ENCODE data around the gene DGKB.
A peak's percentile ranks its signal among the peaks of the same experiment; 100 is the strongest.

DGKB gene

DNA sequence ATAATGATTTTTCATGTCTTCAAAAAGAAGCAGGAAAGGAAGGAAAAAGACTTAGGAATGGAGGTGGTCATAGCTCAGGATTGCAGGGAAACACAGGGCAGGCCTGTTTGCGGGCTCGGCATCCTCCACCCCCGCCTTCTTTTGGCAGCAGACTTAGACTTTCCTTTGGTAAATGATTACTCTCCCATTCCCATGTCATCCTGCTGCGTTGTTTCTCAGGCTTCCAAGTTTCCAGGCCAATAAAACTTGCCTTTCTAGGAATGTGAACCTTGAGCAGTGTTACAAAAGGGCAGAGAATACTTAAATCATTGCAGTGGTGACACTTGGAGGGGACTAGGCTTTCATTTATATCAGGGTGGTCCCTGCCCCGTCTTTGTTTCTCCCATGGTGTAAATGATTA lies 34.0 kb upstream of the DGKB start:
- Histone ChIP-seq H2BK120ac (ENCODE audit: low read depth, low read length) (no peak overlapping the region), H3K4ac (ENCODE audit: low read depth in 1 of 2, low read length in 2 of 2) (no peak overlapping the region), H3K27ac (ENCODE audit: low read length, poor library complexity, severe bottlenecking) (peak overlapping the region; percentile 79), H2AFZ (ENCODE audit: low read depth, low read length) (peak overlapping the region; percentile 18), H3K27me3 (ENCODE audit: control insufficient read depth in 1 of 2, insufficient read depth in 1 of 2, low read length in 2 of 2) (no peaks in the 10 kb centered on the region), H3K23ac (ENCODE audit: low read length in 2 of 2) (no peak overlapping the region), H2BK12ac (ENCODE audit: low read length in 2 of 2) (no peak overlapping the region), H4K91ac (ENCODE audit: low read length) (no peak overlapping the region), H3K9ac (ENCODE audit: low read length) (no peak overlapping the region), H4K8ac (ENCODE audit: low read length) (no peak overlapping the region), H2BK5ac (ENCODE audit: low read depth, low read length, poor library complexity, severe bottlenecking) (no peak overlapping the region), H2BK15ac (ENCODE audit: low read depth, poor library complexity, severe bottlenecking) (no peak overlapping the region), H3K14ac (ENCODE audit: low read length in 2 of 2) (no peak overlapping the region), H3K4me1 (ENCODE audit: control insufficient read depth, insufficient read depth, low read depth, low read length) (no peaks in the 10 kb centered on the region), H3K18ac (ENCODE audit: low read depth in 1 of 2, low read length in 2 of 2) (no peak overlapping the region), H3K79me1 (replicated peaks; ENCODE audit: low read length, poor library complexity, severe bottlenecking) (no peaks in the 10 kb centered on the region), H3K9me3 (ENCODE audit: control insufficient read depth, low read length) (no peaks in the 10 kb centered on the region), H3K36me3 (ENCODE audit: control insufficient read depth in 1 of 2, insufficient read depth in 2 of 2, low read depth in 1 of 2, low read length in 2 of 2) (no peaks in the 10 kb centered on the region), H3K4me3 (ENCODE audit: insufficient read depth in 1 of 2, low read depth in 1 of 2, low read length in 2 of 2) (no peak overlapping the region), H2AK5ac (ENCODE audit: low read length, severe bottlenecking) (no peak overlapping the region), H3K4me2 (ENCODE audit: low read length, poor library complexity, severe bottlenecking) (no peak overlapping the region)
- DNase-seq, result peak; percentile 11
- 33% methylated on average over 4 of the region's 5 CpGs for WGBS

DNA sequence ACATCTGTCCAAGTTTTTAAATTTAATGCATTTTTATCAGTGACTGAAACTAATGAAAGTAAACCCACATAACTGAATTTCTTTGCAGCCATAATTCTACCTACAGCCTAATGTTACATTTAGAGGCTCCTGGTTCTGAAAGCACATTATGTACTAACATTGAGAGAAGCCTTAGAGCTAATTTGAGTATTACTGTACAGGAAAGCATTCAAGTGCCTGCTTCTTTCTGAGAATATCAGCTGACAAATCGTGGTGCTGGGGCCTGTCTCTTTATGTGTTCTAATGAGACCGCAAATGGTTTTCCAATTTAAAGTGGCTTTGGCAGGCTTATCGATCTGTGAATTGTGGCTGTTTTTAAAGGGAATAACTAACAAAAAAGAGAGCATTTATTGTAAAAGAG lies 32.3 kb upstream of the DGKB start:
- H3K14ac ChIP-seq (ENCODE audit: low read length in 2 of 2), result no peak overlapping the region
- H3K27me3 ChIP-seq (ENCODE audit: control insufficient read depth in 1 of 2, insufficient read depth in 1 of 2, low read length in 2 of 2), result no peaks in the 10 kb centered on the region
- no peaks in the 10 kb centered on the region for H3K36me3 ChIP-seq (ENCODE audit: control insufficient read depth in 1 of 2, insufficient read depth in 2 of 2, low read depth in 1 of 2, low read length in 2 of 2)
- H3K9ac ChIP-seq (ENCODE audit: low read length), result no peak overlapping the region
- H3K18ac ChIP-seq (ENCODE audit: low read depth in 1 of 2, low read length in 2 of 2), result no peak overlapping the region
- no peak overlapping the region for H2BK15ac ChIP-seq (ENCODE audit: low read depth, poor library complexity, severe bottlenecking)
- 84% methylated on average over 3 of the region's 3 CpGs for WGBS
- no peak overlapping the region for H2BK120ac ChIP-seq (ENCODE audit: low read depth, low read length)
- H2BK12ac ChIP-seq (ENCODE audit: low read length in 2 of 2), result no peak overlapping the region
- no peaks in the 10 kb centered on the region for H3K9me3 ChIP-seq (ENCODE audit: control insufficient read depth, low read length)
- H2AK5ac ChIP-seq (ENCODE audit: low read length, severe bottlenecking), result no peak overlapping the region
- no peak overlapping the region for H3K4ac ChIP-seq (ENCODE audit: low read depth in 1 of 2, low read length in 2 of 2)
- H4K91ac ChIP-seq (ENCODE audit: low read length), result no peak overlapping the region
- no peaks in the 10 kb centered on the region for H3K79me1 ChIP-seq (replicated peaks; ENCODE audit: low read length, poor library complexity, severe bottlenecking)
- no peak overlapping the region for H3K4me3 ChIP-seq (ENCODE audit: insufficient read depth in 1 of 2, low read depth in 1 of 2, low read length in 2 of 2)
- no peak overlapping the region for H2AFZ ChIP-seq (ENCODE audit: low read depth, low read length)
- no peak overlapping the region for H2BK5ac ChIP-seq (ENCODE audit: low read depth, low read length, poor library complexity, severe bottlenecking)
- H3K23ac ChIP-seq (ENCODE audit: low read length in 2 of 2), result no peak overlapping the region
- H3K4me2 ChIP-seq (ENCODE audit: low read length, poor library complexity, severe bottlenecking), result no peak overlapping the region
- H3K27ac ChIP-seq (ENCODE audit: low read length, poor library complexity, severe bottlenecking), result no peak overlapping the region
- DNase-seq, result no peak
- H3K4me1 ChIP-seq (ENCODE audit: control insufficient read depth, insufficient read depth, low read depth, low read length), result no peaks in the 10 kb centered on the region
- no peak overlapping the region for H4K8ac ChIP-seq (ENCODE audit: low read length)

DNA sequence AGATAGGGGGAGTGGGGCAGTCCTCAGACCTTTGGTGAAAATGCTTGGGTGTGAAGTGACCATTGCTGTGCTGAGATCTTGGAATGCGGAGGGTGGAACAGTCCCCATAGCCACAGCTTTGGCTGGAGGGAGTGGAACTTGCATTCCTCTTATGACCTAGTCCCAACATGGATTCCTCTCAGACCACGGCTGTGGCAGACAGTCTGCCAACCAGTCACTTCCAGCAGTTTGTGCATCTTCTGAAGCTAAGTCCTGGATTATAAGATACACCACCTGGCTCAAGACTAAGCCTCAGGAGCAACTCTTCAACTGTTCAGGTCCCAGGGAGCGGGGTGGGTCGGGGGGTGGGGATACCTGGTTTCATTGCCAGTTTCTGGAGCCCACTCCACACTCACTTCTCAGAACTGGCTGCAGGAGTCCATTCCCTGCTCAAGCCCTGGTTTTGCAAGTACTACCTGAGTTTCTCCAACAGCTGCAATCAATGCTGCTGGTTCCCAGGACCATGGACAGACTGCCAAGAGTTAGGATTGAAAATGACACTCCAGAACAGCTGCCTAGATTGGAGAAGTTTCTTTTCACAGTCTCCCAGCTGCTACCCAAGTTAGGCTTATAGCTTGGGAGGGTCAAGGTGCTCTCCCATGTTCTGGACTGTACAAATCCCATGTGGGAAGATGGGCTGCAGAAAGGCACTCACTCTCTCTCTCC lies 29.1 kb upstream of the DGKB start:
- no peak overlapping the region for H2BK12ac ChIP-seq (ENCODE audit: low read length in 2 of 2)
- no peak overlapping the region for H4K8ac ChIP-seq (ENCODE audit: low read length)
- no peaks in the 10 kb centered on the region for H3K4me1 ChIP-seq (ENCODE audit: control insufficient read depth, insufficient read depth, low read depth, low read length)
- no peak overlapping the region for H3K23ac ChIP-seq (ENCODE audit: low read length in 2 of 2)
- H3K79me1 ChIP-seq (replicated peaks; ENCODE audit: low read length, poor library complexity, severe bottlenecking), result no peaks in the 10 kb centered on the region
- H3K9ac ChIP-seq (ENCODE audit: low read length), result no peak overlapping the region
- no peak overlapping the region for H3K4me3 ChIP-seq (ENCODE audit: insufficient read depth in 1 of 2, low read depth in 1 of 2, low read length in 2 of 2)
- no peak overlapping the region for H2BK15ac ChIP-seq (ENCODE audit: low read depth, poor library complexity, severe bottlenecking)
- no peak overlapping the region for H3K27ac ChIP-seq (ENCODE audit: low read length, poor library complexity, severe bottlenecking)
- H2BK5ac ChIP-seq (ENCODE audit: low read depth, low read length, poor library complexity, severe bottlenecking), result no peak overlapping the region
- H3K18ac ChIP-seq (ENCODE audit: low read depth in 1 of 2, low read length in 2 of 2), result no peak overlapping the region
- no peak overlapping the region for H3K4me2 ChIP-seq (ENCODE audit: low read length, poor library complexity, severe bottlenecking)
- no peaks in the 10 kb centered on the region for H3K36me3 ChIP-seq (ENCODE audit: control insufficient read depth in 1 of 2, insufficient read depth in 2 of 2, low read depth in 1 of 2, low read length in 2 of 2)
- no peaks in the 10 kb centered on the region for H3K27me3 ChIP-seq (ENCODE audit: control insufficient read depth in 1 of 2, insufficient read depth in 1 of 2, low read length in 2 of 2)
- H2AK5ac ChIP-seq (ENCODE audit: low read length, severe bottlenecking), result no peak overlapping the region
- H3K9me3 ChIP-seq (ENCODE audit: control insufficient read depth, low read length), result no peaks in the 10 kb centered on the region
- no peak overlapping the region for H3K14ac ChIP-seq (ENCODE audit: low read length in 2 of 2)
- WGBS, result 90% methylated on average over 4 of the region's 4 CpGs
- no peak overlapping the region for H2AFZ ChIP-seq (ENCODE audit: low read depth, low read length)
- H3K4ac ChIP-seq (ENCODE audit: low read depth in 1 of 2, low read length in 2 of 2), result no peak overlapping the region
- no peak overlapping the region for H2BK120ac ChIP-seq (ENCODE audit: low read depth, low read length)
- no peak overlapping the region for H4K91ac ChIP-seq (ENCODE audit: low read length)
- DNase-seq, result no peak

DNA sequence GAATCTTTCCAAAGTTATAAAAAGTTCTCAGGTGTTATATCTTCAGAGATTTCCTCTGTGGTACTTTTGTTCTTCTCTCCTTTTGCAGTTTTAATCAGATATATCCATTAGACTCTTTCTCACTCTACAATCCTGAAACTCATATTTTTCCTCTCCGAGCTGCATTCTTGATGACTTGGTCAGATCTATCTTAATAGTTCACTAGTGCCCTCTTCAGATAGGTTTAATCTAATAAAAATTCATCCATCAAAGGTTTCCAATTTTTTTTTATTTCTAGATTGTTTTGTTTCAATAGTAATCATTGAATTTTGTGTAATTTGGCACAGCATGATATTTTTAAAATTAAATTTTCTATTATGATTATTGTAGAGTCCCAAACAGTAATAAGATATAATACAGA lies 21.8 kb upstream of the DGKB start:
- no peak overlapping the region for H4K8ac ChIP-seq (ENCODE audit: low read length)
- H2BK120ac ChIP-seq (ENCODE audit: low read depth, low read length), result no peak overlapping the region
- no peak overlapping the region for H2BK12ac ChIP-seq (ENCODE audit: low read length in 2 of 2)
- H2AFZ ChIP-seq (ENCODE audit: low read depth, low read length), result no peak overlapping the region
- no peaks in the 10 kb centered on the region for H3K79me1 ChIP-seq (replicated peaks; ENCODE audit: low read length, poor library complexity, severe bottlenecking)
- no peak overlapping the region for H3K4ac ChIP-seq (ENCODE audit: low read depth in 1 of 2, low read length in 2 of 2)
- H3K4me3 ChIP-seq (ENCODE audit: insufficient read depth in 1 of 2, low read depth in 1 of 2, low read length in 2 of 2), result no peak overlapping the region
- no peak overlapping the region for H2BK15ac ChIP-seq (ENCODE audit: low read depth, poor library complexity, severe bottlenecking)
- H3K14ac ChIP-seq (ENCODE audit: low read length in 2 of 2), result no peak overlapping the region
- no peak for DNase-seq
- H3K18ac ChIP-seq (ENCODE audit: low read depth in 1 of 2, low read length in 2 of 2), result no peak overlapping the region
- H2BK5ac ChIP-seq (ENCODE audit: low read depth, low read length, poor library complexity, severe bottlenecking), result no peak overlapping the region
- no peaks in the 10 kb centered on the region for H3K27me3 ChIP-seq (ENCODE audit: control insufficient read depth in 1 of 2, insufficient read depth in 1 of 2, low read length in 2 of 2)
- no peak overlapping the region for H3K4me2 ChIP-seq (ENCODE audit: low read length, poor library complexity, severe bottlenecking)
- no peaks in the 10 kb centered on the region for H3K4me1 ChIP-seq (ENCODE audit: control insufficient read depth, insufficient read depth, low read depth, low read length)
- peak overlapping the region; percentile 51 for H3K9ac ChIP-seq (ENCODE audit: low read length)
- H4K91ac ChIP-seq (ENCODE audit: low read length), result no peak overlapping the region
- H3K23ac ChIP-seq (ENCODE audit: low read length in 2 of 2), result no peak overlapping the region
- no peaks in the 10 kb centered on the region for H3K9me3 ChIP-seq (ENCODE audit: control insufficient read depth, low read length)
- H3K36me3 ChIP-seq (ENCODE audit: control insufficient read depth in 1 of 2, insufficient read depth in 2 of 2, low read depth in 1 of 2, low read length in 2 of 2), result no peaks in the 10 kb centered on the region
- no peak overlapping the region for H2AK5ac ChIP-seq (ENCODE audit: low read length, severe bottlenecking)
- WGBS, result no CpG with 5 or more reads among the region's 1 CpG
- no peak overlapping the region for H3K27ac ChIP-seq (ENCODE audit: low read length, poor library complexity, severe bottlenecking)
